Bronchial epithelial cell (primary cell): Measurements from ENCODE around the gene TRAPPC12. TPM values are rescaled to one million over a fixed set of nuclear protein-coding genes. Genes with fewer than 3 reads are reported as not detected.

Experiments used
- DNase-seq: peaks from one replicate; pipeline ENCODE4 v3.0.0-alpha.2; 2010; ENCODE audit warnings: low read depth
- FAIRE-seq: peaks from 2 replicates; lab custom pipeline; 2011; peaks lifted over from hg19 to GRCh38; lab: Jason Lieb, UNC
- H3K27me3 ChIP-seq: 2 replicates; pipeline ENCODE4 v1.5.1; 2011; ENCODE audit warnings: low read length; ENCODE audit not compliant: control insufficient read depth, insufficient read depth
- H3K36me3 ChIP-seq: 2 replicates; pipeline ENCODE4 v1.5.1; 2011; ENCODE audit warnings: low read length; ENCODE audit not compliant: control insufficient read depth, insufficient read depth
- H3K4me3 ChIP-seq: 2 replicates; pipeline ENCODE4 v1.5.1; 2011; ENCODE audit warnings: mild to moderate bottlenecking, low read depth, low read length, control low read depth
- total RNA-seq: library from RNA; depleted of rRNA; stranded (reverse); fragments of >200 nt; gene quantifications from 2 replicates; pipeline ENCODE4 v1.2.1, GENCODE V29; 2014
- TF ChIP-seq, protein P1 (sequence below): IDR thresholded peaks from 2 replicates; pipeline ENCODE4 v1.5.1; 2011; ENCODE audit warnings: mild to moderate bottlenecking, moderate library complexity, low read length, control low read depth, inconsistent platforms; ENCODE audit not compliant: insufficient read depth, severe bottlenecking

The TRAPPC12 gene
- total RNA-seq, 1 donor from 2014 or later, result 52.9 TPM

GRCh38 chr2:3457524-3458395, 78.3 kb downstream of the TRAPPC12 start:
- Histone ChIP-seq H3K36me3 (peaks cover 17% of the 10 kb centered on the region), H3K4me3 (no peak overlapping the region), H3K27me3 (no peaks in the 10 kb centered on the region)
- FAIRE-seq (no peak), DNase-seq (no peak)
- TF ChIP-seq, protein P1, sequence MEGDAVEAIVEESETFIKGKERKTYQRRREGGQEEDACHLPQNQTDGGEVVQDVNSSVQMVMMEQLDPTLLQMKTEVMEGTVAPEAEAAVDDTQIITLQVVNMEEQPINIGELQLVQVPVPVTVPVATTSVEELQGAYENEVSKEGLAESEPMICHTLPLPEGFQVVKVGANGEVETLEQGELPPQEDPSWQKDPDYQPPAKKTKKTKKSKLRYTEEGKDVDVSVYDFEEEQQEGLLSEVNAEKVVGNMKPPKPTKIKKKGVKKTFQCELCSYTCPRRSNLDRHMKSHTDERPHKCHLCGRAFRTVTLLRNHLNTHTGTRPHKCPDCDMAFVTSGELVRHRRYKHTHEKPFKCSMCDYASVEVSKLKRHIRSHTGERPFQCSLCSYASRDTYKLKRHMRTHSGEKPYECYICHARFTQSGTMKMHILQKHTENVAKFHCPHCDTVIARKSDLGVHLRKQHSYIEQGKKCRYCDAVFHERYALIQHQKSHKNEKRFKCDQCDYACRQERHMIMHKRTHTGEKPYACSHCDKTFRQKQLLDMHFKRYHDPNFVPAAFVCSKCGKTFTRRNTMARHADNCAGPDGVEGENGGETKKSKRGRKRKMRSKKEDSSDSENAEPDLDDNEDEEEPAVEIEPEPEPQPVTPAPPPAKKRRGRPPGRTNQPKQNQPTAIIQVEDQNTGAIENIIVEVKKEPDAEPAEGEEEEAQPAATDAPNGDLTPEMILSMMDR, result no peak

GRCh38 chr2:3458396-3459184, 79.1 kb downstream of the TRAPPC12 start:
- DNase-seq (no peak), FAIRE-seq (no peak)
- Histone ChIP-seq H3K36me3 (peaks cover 14% of the 10 kb centered on the region), H3K4me3 (no peak overlapping the region), H3K27me3 (no peaks in the 10 kb centered on the region)
- TF ChIP-seq, protein P1, result no peak

DNA sequence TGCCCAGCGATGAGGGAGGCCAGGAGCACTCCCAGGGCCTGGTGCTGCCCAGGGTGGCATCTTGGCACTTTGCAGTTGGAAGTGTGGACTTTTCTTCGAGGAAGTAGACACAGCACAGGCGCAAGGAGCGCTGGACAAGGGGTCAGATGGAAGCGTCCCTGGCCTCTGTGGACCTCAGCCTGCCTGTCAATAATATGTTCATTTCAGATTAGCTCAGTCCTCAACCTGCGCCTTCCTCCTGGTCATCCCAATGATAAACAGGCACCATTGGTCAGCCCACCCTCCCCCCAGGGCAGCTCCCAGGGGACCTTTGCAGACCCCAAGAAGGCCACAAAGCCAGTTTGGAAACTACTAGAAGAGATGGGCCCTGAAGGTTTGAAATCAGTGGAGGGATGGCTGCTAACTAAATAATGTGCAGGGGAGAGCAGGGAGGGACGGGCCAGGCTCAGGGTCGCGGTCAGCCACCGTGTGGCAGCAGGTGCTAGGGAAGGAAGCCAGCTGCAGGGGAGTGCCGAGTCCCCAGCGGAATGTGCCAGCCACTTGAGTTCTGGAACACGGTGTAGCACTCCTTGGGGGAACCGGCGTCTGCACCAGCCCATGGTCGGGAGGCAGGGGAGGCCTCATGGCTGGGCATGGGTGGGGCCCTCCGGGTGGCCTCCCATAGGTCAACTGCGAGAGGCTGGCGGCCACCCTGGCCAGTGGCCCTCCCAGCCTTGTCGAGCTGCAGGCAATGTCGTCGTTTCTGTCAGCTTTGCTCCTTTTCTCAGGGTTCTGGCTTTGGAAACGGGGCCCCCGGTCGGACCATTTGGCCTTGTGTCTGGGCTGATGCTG, 79.9 kb downstream of the TRAPPC12 start:
- H3K36me3 ChIP-seq, result peaks cover 19% of the 10 kb centered on the region
- no peak for FAIRE-seq

GRCh38 chr2:3460156-3460555, 80.7 kb downstream of the TRAPPC12 start:
- TF ChIP-seq, protein P1, result no peak
- Histone ChIP-seq H3K27me3 (no peaks in the 10 kb centered on the region), H3K36me3 (peaks cover 17% of the 10 kb centered on the region), H3K4me3 (no peak overlapping the region)
- DNase-seq (no peak), FAIRE-seq (no peak)

More for the DNA sequence above, 79.9 kb downstream of the TRAPPC12 start:
- Histone ChIP-seq H3K27me3 (no peaks in the 10 kb centered on the region), H3K4me3 (no peak overlapping the region)
- DNase-seq, result no peak
- TF ChIP-seq, protein P1, result no peak

GRCh38 chr2:3460831-3461800, 81.6 kb downstream of the TRAPPC12 start:
- Histone ChIP-seq H3K36me3 (peaks cover 17% of the 10 kb centered on the region), H3K4me3 (no peak overlapping the region), H3K27me3 (no peaks in the 10 kb centered on the region)
- TF ChIP-seq, protein P1, result no peak
- no peak for FAIRE-seq
- DNase-seq, result no peak
